Neuronal stem cell (in vitro differentiated cells): Measurements from ENCODE around the gene SIK2.

Experiments
- DNase-seq: peaks from one replicate; pipeline ENCODE4 v3.0.0-alpha.2; 2013; ENCODE audit warnings: low spot score
- H2AFZ ChIP-seq: one replicate; pipeline ENCODE4 v1.6.1; 2013; ENCODE audit warnings: mild to moderate bottlenecking, low read length, inconsistent platforms
- H2AK5ac ChIP-seq: 2 replicates; pipeline ENCODE4 v1.6.1; 2013; ENCODE audit warnings: low read depth, mild to moderate bottlenecking, inconsistent platforms, low read length, moderate library complexity, mixed read lengths
- H2BK120ac ChIP-seq: 2 replicates; pipeline ENCODE4 v1.6.1; 2013; ENCODE audit warnings: low read depth, mild to moderate bottlenecking, inconsistent platforms, low read length, moderate library complexity, mixed read lengths
- H2BK12ac ChIP-seq: one replicate; pipeline ENCODE4 v1.6.1; 2013; ENCODE audit warnings: low read length, inconsistent platforms
- H2BK15ac ChIP-seq: 2 replicates; pipeline ENCODE4 v1.6.1; 2013; ENCODE audit warnings: mild to moderate bottlenecking, low read length, inconsistent platforms, mixed read lengths
- H2BK5ac ChIP-seq: one replicate; pipeline ENCODE4 v1.6.1; 2013; ENCODE audit warnings: inconsistent platforms, mild to moderate bottlenecking, low read length, moderate library complexity
- H3K14ac ChIP-seq: one replicate; pipeline ENCODE4 v1.6.1; 2013; ENCODE audit warnings: low read length, inconsistent platforms
- H3K18ac ChIP-seq: 2 replicates; pipeline ENCODE4 v1.6.1; 2013; ENCODE audit warnings: low read length, inconsistent platforms
- H3K23ac ChIP-seq: 2 replicates; pipeline ENCODE4 v1.6.1; 2013; ENCODE audit warnings: low read depth, mild to moderate bottlenecking, mixed read lengths, low read length, inconsistent platforms; ENCODE audit not compliant: poor library complexity
- H3K27ac ChIP-seq: replicated peaks from 3 replicates; pipeline ENCODE4 v1.5.1; 2013; ENCODE audit warnings: low read length, inconsistent platforms
- H3K27me3 ChIP-seq, 3 experiments: 2 replicates each; pipeline ENCODE4 v1.6.1; 2013; ENCODE audit warnings: low read length in 3 of 3, mild to moderate bottlenecking in 2 of 3, inconsistent platforms in 1 of 3, low read depth in 1 of 3, mixed read lengths in 1 of 3, moderate library complexity in 1 of 3; ENCODE audit not compliant: control insufficient read depth in 3 of 3, insufficient read depth in 3 of 3
- H3K36me3 ChIP-seq, 2 donors: replicated peaks in 1 of 2; 2 replicates each; pipeline ENCODE4 v1.6.1; 2013; ENCODE audit warnings: low read length in 2 of 2; ENCODE audit not compliant: control insufficient read depth in 2 of 2, insufficient read depth in 2 of 2
- H3K4ac ChIP-seq: 2 replicates; pipeline ENCODE4 v1.6.1; 2013; ENCODE audit warnings: inconsistent platforms, mild to moderate bottlenecking, low read length, moderate library complexity
- H3K4me1 ChIP-seq, 2 donors: 1 replicate in 1 of 2; 2 replicates in 1 of 2; pipeline ENCODE4 v1.6.1; 2013; ENCODE audit warnings: low read length in 2 of 2, low read depth in 1 of 2; ENCODE audit not compliant: control insufficient read depth in 2 of 2, insufficient read depth in 1 of 2
- H3K4me2 ChIP-seq: one replicate; pipeline ENCODE4 v1.6.1; 2013; ENCODE audit warnings: mild to moderate bottlenecking, low read length, inconsistent platforms; ENCODE audit not compliant: insufficient read depth, poor library complexity, severe bottlenecking
- H3K4me3 ChIP-seq, 2 donors: 2 replicates each; pipeline ENCODE4 v1.5.1; 2013; ENCODE audit warnings: low read length in 2 of 2, mild to moderate bottlenecking in 2 of 2, inconsistent platforms in 1 of 2, moderate library complexity in 1 of 2
- H3K79me1 ChIP-seq: one replicate; pipeline ENCODE4 v1.6.1; 2013; ENCODE audit warnings: low read depth, mild to moderate bottlenecking, inconsistent platforms, low read length, moderate library complexity
- H3K9ac ChIP-seq: one replicate; pipeline ENCODE4 v1.6.1; 2013; ENCODE audit warnings: mild to moderate bottlenecking, low read depth, low read length, inconsistent platforms; ENCODE audit not compliant: poor library complexity
- H3K9me3 ChIP-seq, 2 donors: replicated peaks in 1 of 2; 2 replicates each; pipeline versions ENCODE3 to v1.6.1; 2013; ENCODE audit warnings: low read length in 2 of 2, mild to moderate bottlenecking in 2 of 2, inconsistent platforms in 1 of 2, low read depth in 1 of 2, mixed read lengths in 1 of 2, moderate library complexity in 1 of 2; ENCODE audit not compliant: control insufficient read depth in 2 of 2, insufficient read depth in 1 of 2
- H4K8ac ChIP-seq: one replicate; pipeline ENCODE4 v1.6.1; 2013; ENCODE audit warnings: low read depth, mild to moderate bottlenecking, inconsistent platforms, low read length, moderate library complexity
- H4K91ac ChIP-seq: one replicate; pipeline ENCODE4 v1.6.1; 2013; ENCODE audit warnings: low read length, low read depth, mild to moderate bottlenecking, inconsistent platforms; ENCODE audit not compliant: poor library complexity
- WGBS, 2 donors: extraction: QIAGEN DNeasy Blood & Tissue Kit; methylation state at CpG; one replicate each; pipeline ENCODE4 v1.1.7; 2013; ENCODE audit warnings: missing lambda C conversion rate in 2 of 2, mixed read lengths in 1 of 2; ENCODE audit not compliant: insufficient read length in 2 of 2, insufficient replicate concordance in 1 of 2; ENCODE audit errors: extremely low coverage in 2 of 2; 5-methylcytosine and 5-hydroxymethylcytosine counted together

The SIK2 gene

DNA sequence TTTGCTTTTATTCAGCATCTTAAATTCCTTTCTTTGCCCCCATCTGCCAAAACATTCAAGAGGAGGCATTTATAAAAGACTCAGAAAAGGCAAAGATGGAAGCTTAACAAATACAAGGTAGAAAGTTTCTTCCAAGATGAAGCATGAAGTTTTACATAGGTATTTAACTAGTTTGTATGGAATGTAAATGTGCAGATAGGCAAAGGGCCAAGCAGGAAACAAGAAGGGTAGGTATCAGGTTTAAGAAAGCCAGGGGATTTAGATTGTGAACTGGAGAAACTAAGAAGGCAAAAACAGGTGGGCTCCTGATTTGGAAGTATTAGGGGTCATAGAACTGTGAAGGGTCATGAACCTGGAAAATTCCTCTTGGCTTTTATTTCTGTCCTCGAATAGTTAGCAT lies 101.3 kb downstream of the SIK2 start:
- Histone ChIP-seq H4K8ac (no peak overlapping the region), H3K23ac (no peak overlapping the region), H3K14ac (no peak overlapping the region), H3K27ac (no peak overlapping the region), H3K36me3 (peaks cover 8 to 64% of the 10 kb centered on the region in 2 donors), H2BK5ac (no peak overlapping the region), H3K79me1 (no peaks in the 10 kb centered on the region), H3K4me3 (no peak overlapping the region), H3K27me3 (no peaks in the 10 kb centered on the region), H3K4ac (no peak overlapping the region), H2BK12ac (no peak overlapping the region), H4K91ac (no peak overlapping the region), H3K9ac (no peak overlapping the region), H3K9me3 (no peaks in the 10 kb centered on the region), H3K18ac (no peak overlapping the region), H3K4me2 (no peak overlapping the region), H3K4me1 (no peaks in the 10 kb centered on the region), H2AK5ac (no peak overlapping the region), H2AFZ (no peak overlapping the region), H2BK15ac (no peak overlapping the region), H2BK120ac (no peak overlapping the region)
- no CpG with 5 or more reads among the region's 1 CpG for WGBS, 2 donors
- no peak for DNase-seq

DNA sequence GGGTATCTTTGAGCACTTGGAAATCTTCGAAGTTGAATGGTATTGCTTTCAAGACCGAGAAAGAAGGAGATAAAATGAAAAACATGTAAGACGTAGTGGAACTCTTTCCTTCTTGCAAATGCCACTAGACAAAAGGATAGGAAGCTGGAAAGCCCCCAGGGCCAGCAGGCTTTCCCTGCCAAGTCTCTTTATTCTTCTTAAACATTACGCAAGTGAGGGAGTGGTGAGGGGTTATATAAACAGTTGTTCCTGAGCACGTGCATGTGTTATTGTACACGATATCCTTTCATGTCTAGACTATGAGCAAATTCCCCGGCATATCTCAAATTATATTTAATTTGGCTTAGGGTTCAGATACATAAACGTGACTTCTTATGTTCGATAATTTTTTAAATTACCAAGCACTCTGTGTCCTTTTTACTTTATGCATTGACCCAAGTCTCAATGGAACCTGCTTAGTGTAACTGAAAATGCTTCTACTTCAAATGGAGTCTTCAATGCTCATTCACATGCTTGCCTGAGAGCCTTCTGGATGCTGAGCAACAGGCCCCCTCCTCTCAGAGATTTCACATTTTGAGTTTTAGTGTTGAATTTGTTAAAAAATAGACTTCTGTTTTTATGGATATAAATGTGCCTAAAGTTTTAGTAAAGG lies 104.9 kb downstream of the SIK2 start:
- Histone ChIP-seq H3K4ac (no peak overlapping the region), H3K27me3 (no peaks in the 10 kb centered on the region), H3K9ac (no peak overlapping the region), H4K8ac (no peak overlapping the region), H3K4me1 (no peaks in the 10 kb centered on the region), H3K23ac (no peak overlapping the region), H3K4me3 (no peak overlapping the region), H2AK5ac (no peak overlapping the region), H2AFZ (no peak overlapping the region), H2BK15ac (no peak overlapping the region), H3K4me2 (no peak overlapping the region), H4K91ac (no peak overlapping the region), H3K79me1 (no peaks in the 10 kb centered on the region), H3K9me3 (no peaks in the 10 kb centered on the region), H3K18ac (no peak overlapping the region), H2BK12ac (no peak overlapping the region), H2BK5ac (no peak overlapping the region), H3K36me3 (peaks cover 13 to 84% of the 10 kb centered on the region in 2 donors), H2BK120ac (no peak overlapping the region), H3K27ac (no peak overlapping the region), H3K14ac (no peak overlapping the region)
- DNase-seq: no peak
- WGBS, 2 donors: no CpG with 5 or more reads among the region's 9 CpGs

DNA sequence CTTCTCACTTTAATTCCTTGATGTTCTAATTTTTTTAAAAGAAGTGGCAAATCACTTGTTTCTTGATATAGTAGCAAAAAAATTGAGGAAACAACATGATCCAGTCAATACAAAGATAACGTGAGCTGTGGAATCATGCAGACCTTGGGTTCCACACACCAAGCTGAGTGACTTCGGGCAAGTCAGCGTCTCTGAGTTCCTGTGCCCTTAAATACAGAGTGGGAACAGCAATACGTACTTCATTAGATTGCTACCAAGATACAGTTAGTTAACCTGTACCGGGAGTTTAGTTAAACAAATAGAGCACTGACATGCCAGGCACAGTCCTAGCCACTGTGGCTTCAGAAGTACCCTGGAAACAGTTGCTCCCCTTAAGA lies 105.4 kb downstream of the SIK2 start:
- no peak overlapping the region for H3K18ac ChIP-seq
- H3K9ac ChIP-seq: no peak overlapping the region
- H3K9me3 ChIP-seq: no peaks in the 10 kb centered on the region
- H2AFZ ChIP-seq: no peak overlapping the region
- no peak overlapping the region for H3K23ac ChIP-seq
- no peak for DNase-seq
- no peak overlapping the region for H2AK5ac ChIP-seq
- H3K36me3 ChIP-seq: peaks cover 15 to 86% of the 10 kb centered on the region in 2 donors
- no peaks in the 10 kb centered on the region for H3K79me1 ChIP-seq
- no peak overlapping the region for H4K8ac ChIP-seq
- no peak overlapping the region for H2BK5ac ChIP-seq
- H3K4me1 ChIP-seq: no peaks in the 10 kb centered on the region
- no peak overlapping the region for H3K4me3 ChIP-seq
- no peaks in the 10 kb centered on the region for H3K27me3 ChIP-seq
- no peak overlapping the region for H3K27ac ChIP-seq
- H3K4ac ChIP-seq: no peak overlapping the region
- no peak overlapping the region for H3K14ac ChIP-seq
- H2BK120ac ChIP-seq: no peak overlapping the region
- H3K4me2 ChIP-seq: no peak overlapping the region
- H2BK15ac ChIP-seq: no peak overlapping the region
- no peak overlapping the region for H2BK12ac ChIP-seq
- no CpG with 5 or more reads among the region's 5 CpGs for WGBS, 2 donors
- H4K91ac ChIP-seq: no peak overlapping the region

GRCh38 chr11:111714522-111714921 lies 112.3 kb downstream of the SIK2 start:
- Histone ChIP-seq H3K14ac (no peak overlapping the region), H2BK120ac (no peak overlapping the region)

More at GRCh38 chr11:111714522-111714921, 112.3 kb downstream of the SIK2 start:
- no peak overlapping the region for H4K91ac ChIP-seq
- no peaks in the 10 kb centered on the region for H3K27me3 ChIP-seq
- no peak overlapping the region for H3K4me2 ChIP-seq
- no peak overlapping the region for H4K8ac ChIP-seq
- H3K4ac ChIP-seq: no peak overlapping the region
- H3K79me1 ChIP-seq: no peaks in the 10 kb centered on the region
- H3K18ac ChIP-seq: no peak overlapping the region
- no peak overlapping the region for H2AFZ ChIP-seq
- no peak overlapping the region for H2BK5ac ChIP-seq
- H3K23ac ChIP-seq: no peak overlapping the region
- no peak overlapping the region for H2BK15ac ChIP-seq
- no peak overlapping the region for H3K9ac ChIP-seq
- H3K27ac ChIP-seq: no peak overlapping the region
- no peaks in the 10 kb centered on the region for H3K9me3 ChIP-seq
- peaks cover 9 to 11% of the 10 kb centered on the region in 2 donors for H3K4me1 ChIP-seq
- no peak overlapping the region for H3K4me3 ChIP-seq
- H2BK12ac ChIP-seq: no peak overlapping the region
- WGBS, 2 donors: no CpG with 5 or more reads among the region's 4 CpGs
- H3K36me3 ChIP-seq: peaks cover 7 to 63% of the 10 kb centered on the region in 2 donors
- DNase-seq: no peak
- H2AK5ac ChIP-seq: no peak overlapping the region
